GM19397 (cell line): ENCODE measurements around the gene URI1.
"Not testable (repeated sequence)": the region's sequence is repeated elsewhere in the genome, so short reads cannot be mapped to it uniquely, and the experiment has no call there.

Source experiments
- ATAC-seq: cut with Tn5 transposase; IDR thresholded peaks from one replicate; pipeline ENCODE4 v1.9.1; 2021; ENCODE audit warnings: mild to moderate bottlenecking, moderate library complexity; ENCODE audit not compliant: unreplicated experiment

The URI1 gene

DNA sequence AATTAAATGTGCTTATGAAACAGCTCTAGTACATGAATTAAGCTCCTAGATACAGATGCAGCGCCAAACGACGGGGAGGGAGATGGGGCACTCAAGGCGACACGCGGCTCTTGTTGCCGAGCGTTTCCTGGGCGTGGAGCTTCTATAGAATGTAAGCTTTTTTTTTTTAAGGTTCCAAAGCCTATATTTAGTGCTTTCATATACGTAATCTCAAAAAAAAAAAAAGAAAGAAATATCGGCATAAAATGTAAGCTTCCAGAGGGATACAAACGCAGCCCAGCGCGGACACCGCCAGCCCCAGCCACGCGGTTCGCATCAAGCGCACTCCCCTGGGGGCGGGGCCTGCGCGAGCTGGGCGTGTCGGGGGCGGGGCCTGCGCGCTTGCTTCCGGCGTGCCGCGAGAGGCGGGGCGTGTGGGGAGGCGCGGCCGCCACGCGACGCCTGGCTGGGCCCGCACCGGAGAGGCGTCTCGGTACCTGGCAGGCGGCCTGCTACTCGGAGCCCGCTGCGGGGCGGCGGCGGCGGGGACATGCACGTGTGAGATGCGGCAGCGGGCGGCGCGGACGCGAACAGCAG, at the start of gene URI1:
URI1 (plus strand) TSS at position 412 of the 576 bp plus-strand sequence. CDS start 309 bp downstream, outside the sequence.
- peak; percentile 89 for ATAC-seq

- no peak for ATAC-seq
These were observed 48.3 kb upstream of the URI1 start for GRCh38 chr19:29893606-29894284.

- ATAC-seq: no peak
These were observed 45.2 kb upstream of the URI1 start for GRCh38 chr19:29896802-29897201.

GRCh38 chr19:29897466-29897865, 44.6 kb upstream of the URI1 start:
- ATAC-seq: no peak

DNA sequence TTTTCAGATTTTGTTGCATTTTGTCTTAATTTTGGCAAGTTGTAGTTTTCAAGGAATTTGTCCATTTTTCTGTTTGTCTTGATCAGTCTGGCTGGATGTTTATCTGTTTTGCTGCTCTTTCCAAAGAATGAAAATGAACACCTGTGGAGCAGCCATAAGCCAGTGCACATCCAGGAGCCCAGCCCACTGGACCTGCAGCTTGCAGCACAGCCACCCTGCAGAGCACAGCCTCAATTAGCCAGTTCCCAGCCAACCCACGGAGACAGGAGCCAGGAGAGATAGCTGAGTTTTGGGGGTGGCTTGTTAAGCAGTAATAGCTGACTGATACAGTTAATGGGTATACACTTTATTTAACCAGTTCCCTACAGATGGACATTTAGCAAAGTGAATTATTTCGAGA, 38.0 kb upstream of the URI1 start:
- ATAC-seq: no peak

- no peak for ATAC-seq
These were observed 32.8 kb upstream of the URI1 start for GRCh38 chr19:29908963-29909944.

DNA sequence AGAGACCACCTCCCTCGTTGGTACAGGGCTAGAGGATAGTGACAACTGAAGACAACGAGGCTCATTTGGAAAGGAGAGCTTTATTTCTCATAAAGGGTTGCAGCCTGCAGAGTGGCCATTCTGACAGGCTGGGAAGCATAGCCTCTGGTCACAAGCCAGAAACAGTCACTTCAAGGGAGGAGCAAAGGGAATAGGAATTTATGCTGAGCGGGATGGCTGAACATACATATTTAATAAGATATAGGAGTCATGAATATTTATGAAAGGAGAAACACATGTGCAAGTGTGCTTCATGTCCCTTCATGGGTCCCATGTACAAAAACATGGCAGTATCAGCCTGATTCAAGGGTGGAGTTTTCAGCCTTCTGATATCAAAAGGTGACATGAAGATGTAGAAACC, 27.1 kb upstream of the URI1 start:
- no peak for ATAC-seq

- ATAC-seq: not testable (repeated sequence)
These were observed 26.2 kb upstream of the URI1 start for GRCh38 chr19:29915832-29916231.

DNA sequence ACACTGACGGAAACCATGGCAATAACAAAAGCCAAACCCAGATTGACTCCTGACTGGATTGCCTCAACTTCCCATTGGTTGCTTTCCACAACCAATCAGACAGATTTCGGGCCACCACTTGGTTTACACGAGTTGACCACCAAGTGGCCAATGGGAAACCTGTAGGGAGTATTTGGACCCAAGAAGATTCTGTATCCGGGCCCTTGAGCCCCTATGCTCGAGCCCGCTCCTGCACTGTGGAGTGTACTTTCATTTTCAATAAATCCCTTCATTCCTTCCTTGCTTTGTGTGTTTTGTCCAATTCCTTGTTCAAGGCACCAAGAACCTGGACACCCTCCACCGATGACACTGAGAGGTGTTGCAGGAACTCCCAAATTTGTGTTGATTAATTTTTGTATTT, 24.1 kb upstream of the URI1 start:
- ATAC-seq: no peak

DNA sequence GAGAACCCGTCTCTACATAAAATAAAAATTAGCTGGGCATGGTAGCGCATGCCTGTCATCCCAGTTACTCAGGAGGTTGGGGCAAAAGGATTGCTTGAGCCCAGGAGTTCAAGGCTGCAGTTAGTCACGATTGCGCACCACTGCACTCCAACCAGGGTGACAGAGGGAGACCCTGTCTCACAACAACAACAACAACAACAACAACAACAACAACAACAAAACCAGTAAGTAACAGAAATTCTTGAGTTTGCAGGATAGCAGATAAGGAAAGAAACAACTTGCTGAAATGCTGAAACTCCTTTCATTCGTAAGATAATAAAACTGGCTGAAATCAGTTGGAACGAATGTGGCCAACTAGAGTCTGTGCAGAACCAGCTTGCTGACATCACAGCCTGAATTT, 23.1 kb upstream of the URI1 start:
- no peak for ATAC-seq

DNA sequence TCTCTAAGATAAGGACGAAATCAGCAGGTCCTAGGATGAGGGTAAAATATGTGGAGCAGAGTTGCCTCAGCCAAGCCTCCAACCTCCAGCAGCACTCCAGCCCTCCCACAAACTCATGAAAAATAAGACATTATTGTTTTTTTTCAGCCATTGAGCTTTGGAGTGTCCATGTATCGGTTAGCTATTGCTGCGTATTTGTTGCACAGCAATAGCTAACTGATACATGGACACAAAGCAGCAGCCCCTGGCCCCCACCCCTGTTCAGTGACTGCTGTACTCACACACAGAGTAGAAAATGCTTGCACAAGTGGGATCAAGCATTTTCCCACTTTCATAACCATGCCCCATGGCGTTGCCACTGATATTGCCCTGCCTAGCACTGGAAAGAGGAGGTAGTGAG, 19.1 kb upstream of the URI1 start:
- ATAC-seq: no peak

GRCh38 chr19:29923653-29924052, 18.4 kb upstream of the URI1 start:
- ATAC-seq: no peak

DNA sequence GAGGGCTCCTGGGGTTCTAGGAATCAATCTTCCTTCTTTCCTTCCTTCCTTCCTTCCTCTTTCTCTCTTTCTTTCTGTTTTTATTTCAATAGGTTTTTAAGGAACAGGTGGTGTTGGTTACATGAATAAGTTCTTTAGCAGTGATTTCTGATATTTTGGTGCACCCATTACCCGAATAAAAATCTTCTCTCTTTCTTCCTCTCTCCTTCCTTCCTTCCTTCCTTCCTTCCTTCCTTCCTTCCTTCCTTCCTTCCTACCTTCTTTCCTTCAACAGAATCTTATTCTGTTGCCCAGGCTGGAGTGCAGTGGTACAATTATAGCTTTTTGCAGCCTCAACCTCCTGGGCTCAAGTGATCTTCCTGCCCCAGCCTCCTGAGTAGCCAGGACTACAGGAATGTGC, 16.0 kb upstream of the URI1 start:
- ATAC-seq: no peak

DNA sequence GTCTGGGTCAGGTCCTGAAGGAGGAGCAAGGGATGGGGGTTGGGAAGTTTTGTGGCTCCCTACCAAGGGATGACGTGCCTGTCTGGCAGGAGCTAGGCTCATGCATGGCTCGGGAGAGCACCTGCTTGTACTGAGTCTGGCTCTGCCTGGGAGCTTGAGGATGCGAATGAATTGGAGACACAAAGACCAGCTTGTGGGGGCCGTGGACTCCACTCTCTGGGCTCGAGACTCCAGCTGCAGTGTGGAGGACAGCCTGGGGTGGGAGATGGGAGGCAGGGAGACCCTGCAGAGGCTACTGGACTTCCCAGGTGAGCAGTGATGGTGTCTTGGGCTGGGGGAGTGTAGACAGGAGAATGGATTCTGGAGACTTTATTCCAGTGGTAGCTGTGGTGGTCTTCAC, 15.2 kb upstream of the URI1 start:
- ATAC-seq: no peak

DNA sequence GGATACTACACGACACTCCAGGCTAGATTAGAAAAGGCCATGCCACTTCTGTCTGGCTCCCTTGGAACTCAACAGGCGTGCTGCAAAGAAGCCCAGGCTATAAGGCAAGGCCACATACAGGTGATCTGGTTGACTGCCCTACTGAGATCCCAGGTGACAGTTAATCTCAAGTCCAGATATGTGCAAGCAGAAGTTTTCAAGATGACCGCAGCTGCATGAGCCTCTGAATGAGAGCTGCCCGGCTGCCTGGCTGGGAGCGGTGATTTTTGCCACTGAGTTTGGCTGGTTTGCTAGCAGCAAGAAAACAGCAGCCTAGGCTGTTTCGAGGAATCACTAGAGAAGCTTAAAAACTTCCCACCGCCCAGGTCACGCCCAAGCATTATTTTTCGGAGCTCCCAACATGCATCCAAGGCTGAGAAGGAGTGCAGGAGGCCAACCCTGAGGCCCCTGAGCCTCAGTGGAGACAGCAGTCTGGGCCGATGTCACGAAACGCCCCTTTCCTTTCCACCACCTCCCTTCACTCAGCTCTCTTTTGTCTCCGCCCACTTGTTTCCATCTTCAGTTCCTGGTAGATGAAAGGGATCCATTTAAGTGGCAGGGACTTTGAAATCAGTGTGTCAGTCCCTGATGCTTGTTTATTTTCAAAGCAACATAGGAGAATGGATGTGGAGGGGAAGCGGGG, 14.0 kb upstream of the URI1 start:
- peak; percentile 55 for ATAC-seq

- no peak for ATAC-seq
These were observed 13.2 kb upstream of the URI1 start for GRCh38 chr19:29928831-29929230.

GRCh38 chr19:29934257-29934656, 7.8 kb upstream of the URI1 start:
- ATAC-seq: no peak

GRCh38 chr19:29934781-29935180, 7.3 kb upstream of the URI1 start:
- ATAC-seq: no peak

DNA sequence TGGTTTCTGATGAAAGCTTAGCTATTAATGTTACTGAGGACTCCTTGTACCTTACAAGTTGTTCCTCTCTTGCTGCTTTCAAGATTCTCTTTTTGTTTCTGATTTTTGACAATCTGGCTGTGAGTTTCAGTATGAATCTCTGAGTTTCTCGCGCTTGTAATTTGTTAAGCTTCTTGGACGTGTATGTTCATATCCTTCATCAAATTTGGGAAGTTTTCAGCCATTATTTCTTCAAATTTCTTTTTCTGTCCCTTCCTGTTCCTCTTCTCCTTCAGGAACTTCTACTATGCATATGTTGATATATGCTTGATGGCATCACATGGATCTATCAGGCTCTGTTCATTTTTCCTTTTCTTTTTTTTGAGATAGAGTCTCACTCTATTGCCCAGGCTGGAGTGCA, 5.6 kb upstream of the URI1 start:
- no peak for ATAC-seq

DNA sequence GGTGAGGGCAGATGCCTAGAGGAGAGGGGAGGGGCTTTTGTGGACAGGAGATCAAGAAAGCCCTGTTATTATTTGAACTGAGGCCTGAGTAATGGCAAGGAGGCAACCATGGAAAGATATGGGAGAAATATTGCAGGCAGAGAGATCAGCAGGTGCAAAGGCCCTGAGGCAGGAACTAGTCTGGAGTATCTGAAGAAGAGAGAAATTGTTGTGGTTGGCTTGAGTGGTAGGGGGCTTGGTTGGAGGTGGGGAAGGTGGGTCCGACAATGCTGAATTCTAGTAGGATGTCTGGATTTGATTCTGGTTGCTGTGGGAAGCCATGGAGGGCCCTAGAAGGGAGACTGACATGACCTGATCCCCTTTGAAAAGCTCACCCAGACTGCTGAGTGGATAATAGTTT, 2.4 kb upstream of the URI1 start:
- no peak for ATAC-seq

- no peak for ATAC-seq
These were observed 961 bp upstream of the URI1 start for GRCh38 chr19:29940971-29941585.
